Bone marrow (tissue), 2 donors: Measurements from ENCODE around the gene LRMDA.
"Not testable (repeated sequence)": the region's sequence is repeated elsewhere in the genome, so short reads cannot be mapped to it uniquely, and the experiment has no call there.

Experiments
- DNase-seq, 2 donors: peaks; one replicate each; lab custom pipeline; 2025; lab: John Stamatoyannopoulos, UW

Gene LRMDA

GRCh38 chr10:76050291-76050625 is 618.8 kb downstream of the LRMDA start:
- DNase-seq: no peak

- no peak for DNase-seq
Measured at GRCh38 chr10:76051007-76051936, 619.8 kb downstream of the LRMDA start.

GRCh38 chr10:76052682-76053503 is 621.5 kb downstream of the LRMDA start:
- DNase-seq: no peak

GRCh38 chr10:76055466-76055865 is 624.0 kb downstream of the LRMDA start:
- no peak for DNase-seq

GRCh38 chr10:76055963-76056362 is 624.5 kb downstream of the LRMDA start:
- no peak for DNase-seq

- not testable (repeated sequence) for DNase-seq
Measured at GRCh38 chr10:76060993-76061392, 629.6 kb downstream of the LRMDA start.

GRCh38 chr10:76066457-76066856 is 635.0 kb downstream of the LRMDA start:
- no peak for DNase-seq

GRCh38 chr10:76067447-76067846 is 636.0 kb downstream of the LRMDA start:
- no peak for DNase-seq

GRCh38 chr10:76068856-76069255 is 637.4 kb downstream of the LRMDA start:
- no peak for DNase-seq

- no peak for DNase-seq
Measured at GRCh38 chr10:76070916-76071315, 639.5 kb downstream of the LRMDA start.

GRCh38 chr10:76071653-76072365 is 640.4 kb downstream of the LRMDA start:
- DNase-seq: no peak

- DNase-seq: no peak
Measured at GRCh38 chr10:76072384-76072783, 641.0 kb downstream of the LRMDA start.

- no peak for DNase-seq
Measured at GRCh38 chr10:76073524-76073923, 642.1 kb downstream of the LRMDA start.

GRCh38 chr10:76074659-76075058 is 643.2 kb downstream of the LRMDA start:
- DNase-seq: no peak

- DNase-seq: no peak
Measured at GRCh38 chr10:76080451-76080850, 649.0 kb downstream of the LRMDA start.

- DNase-seq: no peak
Measured at GRCh38 chr10:76080991-76081390, 649.6 kb downstream of the LRMDA start.

- no peak for DNase-seq
Measured at GRCh38 chr10:76082232-76082631, 650.8 kb downstream of the LRMDA start.

- DNase-seq: no peak
Measured at GRCh38 chr10:76082956-76083355, 651.5 kb downstream of the LRMDA start.

- DNase-seq: no peak
Measured at GRCh38 chr10:76085002-76085816, 653.8 kb downstream of the LRMDA start.

GRCh38 chr10:76085817-76086167 is 654.4 kb downstream of the LRMDA start:
- DNase-seq: no peak

GRCh38 chr10:76086170-76086760 is 654.8 kb downstream of the LRMDA start:
- no peak for DNase-seq
